K562 (cell line): Measurements from ENCODE around the gene WASL. TPM values are rescaled to one million over a fixed set of nuclear protein-coding genes. Genes with fewer than 3 reads are reported as not detected.

Source experiments
- ATAC-seq: fragments of 200-7000 bp; cut with Tn5 transposase; 3 replicates; pipeline ENCODE4 v1.9.1; 2020; ENCODE audit warnings: moderate library complexity
- BruUV-seq: library from RNA; stranded (reverse); fragments of 400-500 nt; replicated peaks from 2 replicates; lab custom pipeline; 2021; lab: Mats Ljungman, UMichigan
- CTCF ChIA-PET: fragments of 300-600 bp; formaldehyde crosslinking; extraction: SDS; loops from one replicate; lab custom pipeline; 2021; ENCODE audit warnings: low intra/inter-chr PET ratio; lab: Yijun Ruan, JAX
- POLR2A ChIA-PET: fragments of 300-600, 350-650 bp; sonication (Branson Sonifier 250); formaldehyde crosslinking; extraction: SDS; loops from one replicate; lab custom pipeline; 2021; ENCODE audit warnings: antibody characterized with exemption, inconsistent platforms; lab: Yijun Ruan, JAX
- DNase-seq, 4 experiments: peaks; one replicate each; pipeline versions ENCODE4 v3.0.0 to v3.0.0-alpha.2; 2011 to 2018; ENCODE audit warnings: low spot score in 3 of 4, mixed read lengths in 3 of 4; ENCODE audit errors: extremely low read depth in 1 of 4
- FAIRE-seq: peaks from 2 replicates; lab custom pipeline; 2011; peaks lifted over from hg19 to GRCh38; lab: Jason Lieb, UNC
- H2AFZ ChIP-seq: 2 replicates; pipeline ENCODE4 v1.6.0; 2011; ENCODE audit warnings: low read depth, low read length, control low read depth, inconsistent platforms
- H3K27ac ChIP-seq: fragments of 200-600 bp; 3 replicates; pipeline ENCODE4 v1.8.0; 2011; ENCODE audit warnings: low read depth, mild to moderate bottlenecking, control low read depth, inconsistent platforms, low read length, moderate library complexity, mixed read lengths; ENCODE audit errors: extremely low read depth
- H3K27me3 ChIP-seq, 2 experiments: fragments of 300-600 bp in 1 of 2; 2 replicates in 1 of 2; 3 replicates in 1 of 2; pipeline versions ENCODE4 v1.6.0 to v1.8.0; 2011; ENCODE audit warnings: inconsistent platforms in 2 of 2, low read length in 2 of 2, mild to moderate bottlenecking in 1 of 2, mixed read lengths in 1 of 2, moderate library complexity in 1 of 2; ENCODE audit not compliant: control insufficient read depth in 2 of 2, insufficient read depth in 2 of 2
- H3K36me3 ChIP-seq: fragments of 300-600 bp; 3 replicates; pipeline ENCODE4 v1.8.0; 2011; ENCODE audit warnings: mild to moderate bottlenecking, low read length, inconsistent platforms; ENCODE audit not compliant: control insufficient read depth, insufficient read depth
- H3K4me1 ChIP-seq, 2 experiments: fragments of 200-600 bp in 1 of 2; replicated peaks in 1 of 2; 2 replicates in 1 of 2; 3 replicates in 1 of 2; pipeline versions ENCODE4 v1.5.1 to v1.8.0; 2011; ENCODE audit warnings: inconsistent platforms in 2 of 2, low read length in 2 of 2, mild to moderate bottlenecking in 1 of 2, mixed read lengths in 1 of 2, moderate library complexity in 1 of 2; ENCODE audit not compliant: control insufficient read depth in 2 of 2, insufficient read depth in 2 of 2
- H3K4me2 ChIP-seq: 2 replicates; pipeline ENCODE4 v1.6.1; 2011; ENCODE audit warnings: low read length, control low read depth, inconsistent platforms, mixed read lengths; ENCODE audit not compliant: insufficient read depth
- H3K4me3 ChIP-seq: fragments of 200-600 bp; sonication (generic), shearing (Covaris generic); 2 replicates; pipeline ENCODE4 v1.5.1; 2016; ENCODE audit warnings: control low read depth, inconsistent platforms
- H3K79me2 ChIP-seq: fragments of 200-600 bp; 3 replicates; pipeline ENCODE4 v1.8.0; 2011; ENCODE audit warnings: low read length, inconsistent platforms; ENCODE audit not compliant: control insufficient read depth, insufficient read depth
- H3K9ac ChIP-seq, 2 experiments: 2 replicates each; pipeline versions ENCODE4 v1.6.0 to v1.6.1; 2011; ENCODE audit warnings: low read depth in 2 of 2, low read length in 2 of 2, control low read depth in 1 of 2, inconsistent platforms in 1 of 2, mild to moderate bottlenecking in 1 of 2, mixed read lengths in 1 of 2; ENCODE audit not compliant: insufficient read depth in 1 of 2
- H3K9me1 ChIP-seq: one replicate; pipeline ENCODE4 v1.6.0; 2011; ENCODE audit warnings: inconsistent platforms, mild to moderate bottlenecking, low read length, moderate library complexity; ENCODE audit not compliant: control insufficient read depth, insufficient read depth
- H3K9me3 ChIP-seq: replicated peaks from 2 replicates; pipeline ENCODE4 v1.5.1; 2011; ENCODE audit warnings: low read depth, low read length, inconsistent platforms; ENCODE audit not compliant: control insufficient read depth, insufficient read depth
- H4K20me1 ChIP-seq: replicated peaks from 2 replicates; pipeline ENCODE4 v1.6.1; 2011; ENCODE audit warnings: low read length, inconsistent platforms, mixed read lengths; ENCODE audit not compliant: control insufficient read depth, insufficient read depth
- CHD7 ChIP-seq: fragments of 200-600 bp; sonication (generic); IDR thresholded peaks from one replicate; pipeline ENCODE4 v1.6.1; 2012; ENCODE audit warnings: mild to moderate bottlenecking, low read depth, low read length, inconsistent platforms
- GATAD2B ChIP-seq: fragments of 450-650 bp; IDR thresholded peaks from 2 replicates; pipeline ENCODE4 v1.6.1; 2017; ENCODE audit warnings: mild to moderate bottlenecking, borderline replicate concordance
- NR3C1 ChIP-seq: sonication (generic); formaldehyde crosslinking; IDR thresholded peaks from 2 replicates; pipeline ENCODE4 v1.8.1; 2022; ENCODE audit warnings: missing genetic modification reagents
- TAF7 ChIP-seq: fragments of 450-650 bp; IDR thresholded peaks from 2 replicates; pipeline ENCODE4 v1.6.1; 2016; ENCODE audit warnings: missing genetic modification characterization, missing compliant biosample characterization
- TBL1XR1 ChIP-seq, 2 experiments: IDR thresholded peaks; 2 replicates each; pipeline ENCODE4 v1.6.1; 2012; ENCODE audit warnings: improper control_type of control experiment in 2 of 2, low read length in 2 of 2, mild to moderate bottlenecking in 1 of 2
- ZBTB43 ChIP-seq: sonication (generic); formaldehyde crosslinking; IDR thresholded peaks from 2 replicates; pipeline ENCODE4 v1.8.0; 2023; ENCODE audit warnings: mild to moderate bottlenecking, missing genetic modification reagents
- ZNF263 ChIP-seq: sonication (generic); formaldehyde crosslinking; IDR thresholded peaks from 2 replicates; pipeline ENCODE4 v1.8.0; 2022; ENCODE audit warnings: mild to moderate bottlenecking, missing genetic modification reagents, borderline replicate concordance
- WGBS: fragments of 100-300 bp; shearing (Covaris generic); methylation state at CpG from one replicate; pipeline ENCODE4 v1.1.6; 2016; ENCODE audit warnings: low coverage, mixed read lengths; ENCODE audit not compliant: insufficient coverage; ENCODE audit errors: missing lambda C conversion rate; 5-methylcytosine and 5-hydroxymethylcytosine counted together
- in situ Hi-C: fragments of 300-500 bp; cut with MboI; formaldehyde crosslinking; loops from 4 replicates; pipeline ENCODE4 v1.15.0; 2018; ENCODE audit warnings: inconsistent platforms, mixed read lengths
- intact Hi-C: fragments of 100-400 bp; cut with micrococcal nuclease; formaldehyde crosslinking; loops from 2 replicates; pipeline ENCODE4 v1.14.2; 2022
- polyA plus RNA-seq, 8 experiments: library from polyadenylated mRNA; depleted of rRNA in 4 of 8; stranded (reverse) in 5 of 8; unstranded in 3 of 8; fragments of >200 nt; fragmentation: Nextera tagmentation in 2 of 8; fragmentation: Illumina TruSeq in 1 of 8; extraction: Ambion mirVana in 2 of 8; extraction: Trizol in 1 of 8; gene quantifications; 2 replicates each; pipeline versions ENCODE4 v1.2.1 to v1.2.3, GENCODE V29; 2011 to 2014; ENCODE audit warnings: inconsistent platforms in 1 of 8, missing spikeins in 1 of 8
- total RNA-seq, 7 experiments: library from RNA; depleted of rRNA in 6 of 7; stranded (reverse); fragments of >200 nt in 6 of 7; fragmentation: Illumina TruSeq in 2 of 7; extraction: Trizol in 2 of 7; gene quantifications; 2 replicates each; pipeline versions ENCODE4 v1.2.1 to v1.2.3, GENCODE V29; 2011 to 2021; ENCODE audit warnings: low replicate concordance in 1 of 7

The WASL gene
- total and polyA plus RNA-seq, 9 of the 15 experiments (the other 6 are each of a cell fraction or from before 2014, with no cell fraction given): 3.2 to 13.9 (median 8.3) TPM

GRCh38 chr7:123748171-123748733 lies 551 bp downstream of the WASL start:
- ATAC-seq (peak; percentile 47), FAIRE-seq (no peak), DNase-seq (peak; percentile 70 to 79 (median 72))
- ChIA-PET CTCF (interaction anchor here (0.7 kb wide), 1 partner anchor 43 kb away, joined by 4 read pairs; no protein-coding TSS in a partner anchor), POLR2A (interaction anchor here (0.5 to 3.8 kb wide), 19 partner anchors 9 to 1017 kb away, joined by 3 to 28 read pairs (median 6); partner anchors contain the start of gene GPR37)
- H3K9ac ChIP-seq: peak overlapping the region; percentile 94 to 99
- H3K4me1 ChIP-seq: peaks cover 16 to 25% of the 10 kb centered on the region in 2 experiments; a peak in 4 of 5 replicates
- peaks cover 18% of the 10 kb centered on the region; the same call in 2 of the 3 replicates for H3K36me3 ChIP-seq
- no peaks in the 10 kb centered on the region for H3K27me3 ChIP-seq
- H2AFZ ChIP-seq: peak overlapping the region; percentile 73
- peak overlapping the region; percentile 77 for H3K4me3 ChIP-seq
- no TSS peak for BruUV-seq
- in situ Hi-C loops: no loop called here
- H3K79me2 ChIP-seq: peaks cover 93% of the 10 kb centered on the region
- H3K9me1 ChIP-seq: no peaks in the 10 kb centered on the region
- peaks cover 3% of the 10 kb centered on the region; the same call in 1 of the 2 replicates for H3K9me3 ChIP-seq
- peak overlapping the region; percentile 95 for H3K4me2 ChIP-seq
- H3K27ac ChIP-seq: peak overlapping the region; percentile 94
- peaks cover 24% of the 10 kb centered on the region for H4K20me1 ChIP-seq
- WGBS: 0% methylated on average over 37 of the region's 46 CpGs
- intact Hi-C loops: loop anchor here (2.0 kb wide), 2 partner anchors 41 to 213 kb away; partner anchors contain the start of gene IQUB
- TF ChIP-seq GATAD2B (peak; percentile 61; the same call in 1 of the 2 replicates), TBL1XR1 (IDR thresholded peaks at IDR 0.05; ENCODE audit: low read length in 2 of 2) (0 out of 4 replicates have a peak, but pooled peaks of 1 of the 2 experiments have one; percentile 4), CHD7 (no peak), ZBTB43 (CRISPR knock-in tag) (0 out of 2 replicates have a peak, but pooled peaks have one; percentile 13), ZNF263 (CRISPR knock-in tag) (0 out of 2 replicates have a peak, but pooled peaks have one; percentile 5), TAF7 (no peak), NR3C1 (CRISPR knock-in tag) (0 out of 2 replicates have a peak, but pooled peaks have one; percentile 50)
